ENCODE results near the gene PRRT2.

GRCh38 chr16:29826342-29826695, 14.3 kb downstream of the PRRT2 start:
- TF ChIP-seq CTCF (IDR thresholded peaks at IDR 0.05 in 2 of 3, conservative IDR thresholded peaks at IDR 0.05 in 1 of 3; ENCODE audit: control insufficient read depth in 2 of 3, extremely low read depth in 1 of 3, insufficient read depth in 1 of 3, low read depth in 3 of 3, low read length in 3 of 3) = no peak
- no peak for TF ChIP-seq YY1 (IDR thresholded peaks at IDR 0.05; ENCODE audit: low read depth, low read length)
- no peak for TF ChIP-seq SIN3A (IDR thresholded peaks at IDR 0.05; ENCODE audit: low read depth, low read length)
- no peak for TF ChIP-seq MYC (IDR thresholded peaks at IDR 0.05; ENCODE audit: insufficient read depth, insufficient read length, insufficient replicate concordance, low read length, severe bottlenecking)
- TF ChIP-seq E2F4 (IDR thresholded peaks at IDR 0.05; ENCODE audit: low read depth, low read length) = no peak
- no peak for TF ChIP-seq HSF1 (IDR thresholded peaks at IDR 0.05; ENCODE audit: low read depth, low read length)

Data from GM12878 (cell line).